ENCODE results near the gene FSTL5.

DNA sequence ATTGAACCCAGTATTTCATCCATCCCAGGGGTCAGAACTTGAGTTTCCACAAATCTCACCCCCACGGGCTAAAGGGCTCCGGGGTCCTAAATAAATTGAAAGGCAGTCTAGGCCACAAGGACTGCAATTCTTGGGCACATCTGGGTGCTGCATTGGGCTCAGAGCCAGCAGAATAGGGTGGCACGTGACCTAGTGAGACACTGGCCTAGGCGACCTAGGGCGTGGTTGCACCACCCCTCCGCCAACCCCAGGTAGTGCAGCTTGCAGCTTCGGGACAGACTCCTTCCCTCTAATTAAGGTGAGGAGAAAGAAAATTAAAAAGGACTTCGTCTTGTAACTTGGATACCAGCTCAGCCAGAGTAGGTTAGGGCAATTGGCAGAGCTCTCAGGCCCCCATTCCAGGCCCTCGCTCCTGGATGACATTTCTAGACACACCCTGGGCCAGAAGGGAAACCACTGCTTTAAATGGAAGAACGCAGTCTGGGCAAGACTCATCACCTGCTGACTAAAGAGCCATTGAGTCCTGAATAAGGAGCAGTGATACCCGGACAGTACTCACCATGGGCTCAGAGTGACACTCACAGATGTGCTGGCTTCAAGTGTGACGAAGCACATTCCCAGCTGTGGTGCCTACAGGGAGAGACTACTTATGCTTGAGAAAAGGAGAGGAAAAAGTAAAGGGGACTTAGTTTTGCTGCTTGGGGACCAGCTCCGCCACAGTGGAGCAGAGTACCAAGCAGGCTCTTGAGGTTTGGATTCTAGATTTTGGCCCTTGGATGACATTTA lies 735.4 kb downstream of the FSTL5 start:
- TF ChIP-seq, protein P1, sequence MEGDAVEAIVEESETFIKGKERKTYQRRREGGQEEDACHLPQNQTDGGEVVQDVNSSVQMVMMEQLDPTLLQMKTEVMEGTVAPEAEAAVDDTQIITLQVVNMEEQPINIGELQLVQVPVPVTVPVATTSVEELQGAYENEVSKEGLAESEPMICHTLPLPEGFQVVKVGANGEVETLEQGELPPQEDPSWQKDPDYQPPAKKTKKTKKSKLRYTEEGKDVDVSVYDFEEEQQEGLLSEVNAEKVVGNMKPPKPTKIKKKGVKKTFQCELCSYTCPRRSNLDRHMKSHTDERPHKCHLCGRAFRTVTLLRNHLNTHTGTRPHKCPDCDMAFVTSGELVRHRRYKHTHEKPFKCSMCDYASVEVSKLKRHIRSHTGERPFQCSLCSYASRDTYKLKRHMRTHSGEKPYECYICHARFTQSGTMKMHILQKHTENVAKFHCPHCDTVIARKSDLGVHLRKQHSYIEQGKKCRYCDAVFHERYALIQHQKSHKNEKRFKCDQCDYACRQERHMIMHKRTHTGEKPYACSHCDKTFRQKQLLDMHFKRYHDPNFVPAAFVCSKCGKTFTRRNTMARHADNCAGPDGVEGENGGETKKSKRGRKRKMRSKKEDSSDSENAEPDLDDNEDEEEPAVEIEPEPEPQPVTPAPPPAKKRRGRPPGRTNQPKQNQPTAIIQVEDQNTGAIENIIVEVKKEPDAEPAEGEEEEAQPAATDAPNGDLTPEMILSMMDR (IDR thresholded peaks at IDR 0.05) = no peak
- no peak for TF ChIP-seq POLR2A (IDR thresholded peaks at IDR 0.05)

Measured in esophagus squamous epithelium (tissue), 4 donors.